Glomerular endothelial cell (primary cell): Measurements from ENCODE around the gene WDR48. TPM values are rescaled to one million over a fixed set of nuclear protein-coding genes. Genes with fewer than 3 reads are reported as not detected.

ENCODE experiments used
- DNase-seq: peaks from one replicate; pipeline ENCODE4 v3.0.0-alpha.2; 2011; ENCODE audit warnings: low read depth, low spot score; ENCODE audit errors: extremely low read depth
- total RNA-seq: library from RNA; depleted of rRNA; stranded (reverse); fragments of >200 nt; gene quantifications from 2 replicates; pipeline ENCODE4 v1.2.3, GENCODE V29; 2015

Gene WDR48
- total RNA-seq, 1 donor from 2014 or later, result 25.0 TPM

- no peak for DNase-seq
Observed at GRCh38 chr3:39118931-39119660, 67.3 kb downstream of the WDR48 start.

- no peak for DNase-seq
Observed at GRCh38 chr3:39121621-39122020, 69.8 kb downstream of the WDR48 start.

- DNase-seq, result no peak
Observed at GRCh38 chr3:39122813-39123212, 71.0 kb downstream of the WDR48 start.

GRCh38 chr3:39124876-39125840 is 73.3 kb downstream of the WDR48 start:
- DNase-seq, result no peak

- DNase-seq, result no peak
Observed at GRCh38 chr3:39125841-39126500, 74.2 kb downstream of the WDR48 start.

- DNase-seq, result no peak
Observed at GRCh38 chr3:39126532-39127071, 74.8 kb downstream of the WDR48 start.

- DNase-seq, result no peak
Observed at GRCh38 chr3:39127269-39127907, 75.6 kb downstream of the WDR48 start.

- DNase-seq, result no peak
Observed at GRCh38 chr3:39127908-39128304, 76.1 kb downstream of the WDR48 start.

GRCh38 chr3:39128951-39129350 is 77.1 kb downstream of the WDR48 start:
- no peak for DNase-seq

GRCh38 chr3:39130026-39130425 is 78.2 kb downstream of the WDR48 start:
- no peak for DNase-seq

- DNase-seq, result no peak
Observed at GRCh38 chr3:39130693-39131265, 79.0 kb downstream of the WDR48 start.

GRCh38 chr3:39132096-39133092 is 80.6 kb downstream of the WDR48 start:
- no peak for DNase-seq

- DNase-seq, result no peak
Observed at GRCh38 chr3:39133093-39133490, 81.3 kb downstream of the WDR48 start.

GRCh38 chr3:39133822-39134221 is 82.0 kb downstream of the WDR48 start:
- no peak for DNase-seq

- DNase-seq, result no peak
Observed at GRCh38 chr3:39134305-39134704, 82.5 kb downstream of the WDR48 start.

- no peak for DNase-seq
Observed at GRCh38 chr3:39135170-39135805, 83.5 kb downstream of the WDR48 start.

GRCh38 chr3:39136533-39137434 is 85.0 kb downstream of the WDR48 start:
- no peak for DNase-seq
